HCT116 (cell line): ENCODE data around the gene LRCH4. TPM values are rescaled to one million over a fixed set of nuclear protein-coding genes. Genes with fewer than 3 reads are reported as not detected.

ENCODE experiments used
- ATAC-seq: fragments of 200-7000 bp; cut with Tn5 transposase; 2 replicates; pipeline ENCODE4 v1.9.1; 2020; ENCODE audit warnings: mild to moderate bottlenecking, moderate library complexity
- BruUV-seq: library from RNA; stranded (reverse); fragments of 400-500 nt; replicated peaks from 2 replicates; lab custom pipeline; 2021; lab: Mats Ljungman, UMichigan
- CTCF ChIA-PET: fragments of 300-600 bp; sonication (Branson Sonifier 250); formaldehyde crosslinking; loops from one replicate; lab custom pipeline; 2021; ENCODE audit warnings: antibody characterized with exemption; lab: Charles Lee
- POLR2A ChIA-PET: fragments of 300-600, 350-600 bp; sonication (Branson Sonifier 250); formaldehyde crosslinking; loops from one replicate; lab custom pipeline; 2021; ENCODE audit warnings: antibody characterized with exemption; lab: Charles Lee
- RAD21 ChIA-PET, 2 experiments: fragments of 300-600 bp; sonication (Branson Sonifier 250); formaldehyde crosslinking; loops; one replicate each; lab custom pipeline; 2023; ENCODE audit warnings: low total read pairs in 2 of 2; ENCODE audit not compliant: uncharacterized antibody in 2 of 2, unreplicated experiment in 2 of 2, low non-redundant PET in 1 of 2; lab: Charles Lee
- DNase-seq: peaks from one replicate; pipeline ENCODE4 v3.0.0-alpha.2; 2010; ENCODE audit warnings: low read depth, low spot score
- H2AFZ ChIP-seq: fragments of 200-600 bp; shearing (Covaris generic), sonication (generic); 2 replicates; pipeline ENCODE4 v1.6.1; 2017; ENCODE audit warnings: low read depth, mixed run types, mixed read lengths, antibody characterized with exemption, low read length; ENCODE audit not compliant: poor library complexity, severe bottlenecking
- H3K27ac ChIP-seq: 2 replicates; pipeline ENCODE4 v1.5.1; 2012; ENCODE audit warnings: low read depth, low read length
- H3K27me3 ChIP-seq: fragments of 200-600 bp; sonication (generic); 2 replicates; pipeline ENCODE4 v1.6.1; 2016; ENCODE audit warnings: mixed run types, low read length, mixed read lengths; ENCODE audit not compliant: insufficient read depth
- H3K36me3 ChIP-seq, 2 experiments: fragments of 200-500 bp in 1 of 2; fragments of 200-600 bp in 1 of 2; sonication (Bioruptor generic) in 1 of 2; sonication (generic) in 1 of 2; 2 replicates each; pipeline versions ENCODE4 v1.5.1 to v1.6.1; 2014 to 2016; ENCODE audit warnings: low read length in 2 of 2, inconsistent platforms in 1 of 2, mixed read lengths in 1 of 2, mixed run types in 1 of 2; ENCODE audit not compliant: insufficient read depth in 2 of 2, control insufficient read depth in 1 of 2
- H3K4me1 ChIP-seq, 2 experiments: fragments of 200-600 bp in 1 of 2; sonication (generic) in 1 of 2; 2 replicates each; pipeline versions ENCODE4 v1.5.1 to v1.6.1; 2012 to 2017; ENCODE audit warnings: low read length in 2 of 2, inconsistent platforms in 1 of 2, mild to moderate bottlenecking in 1 of 2, mixed read lengths in 1 of 2, mixed run types in 1 of 2, moderate library complexity in 1 of 2; ENCODE audit not compliant: insufficient read depth in 2 of 2, control insufficient read depth in 1 of 2
- H3K4me2 ChIP-seq: fragments of 200-600 bp; sonication (generic); 2 replicates; pipeline ENCODE4 v1.6.1; 2017; ENCODE audit warnings: mixed run types, low read length, mixed read lengths
- H3K4me3 ChIP-seq, 2 experiments: fragments of 200-600 bp in 1 of 2; sonication (generic) in 1 of 2; replicated peaks in 1 of 2; 2 replicates each; pipeline ENCODE4 v1.5.1; 2011 to 2016; ENCODE audit warnings: low read length in 2 of 2, control low read depth in 1 of 2, low read depth in 1 of 2, mild to moderate bottlenecking in 1 of 2, mixed read lengths in 1 of 2, mixed run types in 1 of 2
- H3K79me2 ChIP-seq: fragments of 200-600 bp; sonication (generic); 2 replicates; pipeline ENCODE4 v1.6.1; 2017; ENCODE audit warnings: mild to moderate bottlenecking, mixed run types, low read length, moderate library complexity, mixed read lengths; ENCODE audit not compliant: insufficient read depth
- H3K9ac ChIP-seq: fragments of 200-600 bp; sonication (generic); 2 replicates; pipeline ENCODE4 v1.6.1; 2016; ENCODE audit warnings: low read length, mixed read lengths
- H3K9me2 ChIP-seq: fragments of 200-600 bp; sonication (generic), shearing (Covaris generic); 2 replicates; pipeline ENCODE4 v1.6.1; 2017; ENCODE audit warnings: mixed run types, mild to moderate bottlenecking, moderate library complexity; ENCODE audit not compliant: insufficient read depth
- H3K9me3 ChIP-seq, 2 experiments: fragments of 200-500 bp in 1 of 2; fragments of 200-600 bp in 1 of 2; sonication (Bioruptor generic) in 1 of 2; sonication (generic) in 1 of 2; 2 replicates each; pipeline ENCODE4 v1.6.1; 2014 to 2017; ENCODE audit warnings: low read length in 2 of 2, mixed read lengths in 2 of 2, inconsistent platforms in 1 of 2, low read depth in 1 of 2, mild to moderate bottlenecking in 1 of 2, mixed run types in 1 of 2, moderate library complexity in 1 of 2; ENCODE audit not compliant: control insufficient read depth in 1 of 2, insufficient read depth in 1 of 2
- H4K20me1 ChIP-seq: fragments of 200-600 bp; sonication (generic), shearing (Covaris generic); 2 replicates; pipeline ENCODE4 v1.6.1; 2017; ENCODE audit warnings: mixed run types, mild to moderate bottlenecking, moderate library complexity; ENCODE audit not compliant: insufficient read depth
- CBX3 ChIP-seq: IDR thresholded peaks from 2 replicates; pipeline ENCODE4 v1.6.1; 2012; ENCODE audit warnings: low read depth
- CEBPB ChIP-seq: IDR thresholded peaks from 2 replicates; pipeline ENCODE4 v1.6.1; 2012; ENCODE audit warnings: low read depth
- ELF1 ChIP-seq: IDR thresholded peaks from 2 replicates; pipeline ENCODE4 v1.6.1; 2012; ENCODE audit warnings: low read depth, borderline replicate concordance
- FOSL1 ChIP-seq: IDR thresholded peaks from 2 replicates; pipeline ENCODE4 v1.6.1; 2012; ENCODE audit warnings: low read depth
- JUND ChIP-seq: IDR thresholded peaks from 2 replicates; pipeline ENCODE4 v1.6.1; 2012
- POLR2A ChIP-seq: IDR thresholded peaks from 2 replicates; pipeline ENCODE4 v1.7.0; 2011; ENCODE audit warnings: borderline replicate concordance; ENCODE audit not compliant: insufficient read depth, insufficient read length; ENCODE audit errors: extremely low read depth
- TCF7L2 ChIP-seq: IDR thresholded peaks from 2 replicates; pipeline ENCODE4 v1.7.0; 2011; ENCODE audit warnings: borderline replicate concordance, inconsistent platforms; ENCODE audit not compliant: insufficient read depth, insufficient read length; ENCODE audit errors: extremely low read depth
- YY1 ChIP-seq: IDR thresholded peaks from 2 replicates; pipeline ENCODE4 v1.6.1; 2011; ENCODE audit warnings: low read length, low read depth, moderate library complexity, mild to moderate bottlenecking; ENCODE audit not compliant: insufficient replicate concordance; ENCODE audit errors: extremely low read depth
- ZNF274 ChIP-seq: fragments of 200-500 bp; sonication (Bioruptor generic); IDR thresholded peaks from 2 replicates; pipeline ENCODE4 v1.6.1; 2014; ENCODE audit warnings: mild to moderate bottlenecking, low read depth, low read length, inconsistent platforms
- intact Hi-C: fragments of 100-400 bp; cut with micrococcal nuclease; formaldehyde crosslinking; loops from 2 replicates; pipeline ENCODE4 v1.10.0; 2022
- total RNA-seq: library from RNA; stranded (reverse); gene quantifications from one replicate; pipeline ENCODE4 v1.2.1, GENCODE V29; 2021; ENCODE audit not compliant: unreplicated experiment
- TF ChIP-seq, protein P1 (sequence below): IDR thresholded peaks from 2 replicates; pipeline ENCODE4 v1.6.1; 2012
- TF ChIP-seq, protein P2 (sequence below), 3 experiments: fragments of 200-600 bp in 1 of 3; sonication (generic) in 1 of 3; IDR thresholded peaks in 2 of 3; conservative IDR thresholded peaks in 1 of 3; 2 replicates each; pipeline ENCODE4 v1.5.1; 2012 to 2017; ENCODE audit warnings: low read depth in 2 of 3, low read length in 2 of 3, antibody characterized with exemption in 1 of 3, borderline replicate concordance in 1 of 3, control low read depth in 1 of 3, mild to moderate bottlenecking in 1 of 3, mixed read lengths in 1 of 3, mixed run types in 1 of 3, moderate library complexity in 1 of 3; ENCODE audit not compliant: insufficient read depth in 1 of 3

LRCH4 gene
- total RNA-seq, 1 experiment from 2014 or later: 47.9 TPM

DNA sequence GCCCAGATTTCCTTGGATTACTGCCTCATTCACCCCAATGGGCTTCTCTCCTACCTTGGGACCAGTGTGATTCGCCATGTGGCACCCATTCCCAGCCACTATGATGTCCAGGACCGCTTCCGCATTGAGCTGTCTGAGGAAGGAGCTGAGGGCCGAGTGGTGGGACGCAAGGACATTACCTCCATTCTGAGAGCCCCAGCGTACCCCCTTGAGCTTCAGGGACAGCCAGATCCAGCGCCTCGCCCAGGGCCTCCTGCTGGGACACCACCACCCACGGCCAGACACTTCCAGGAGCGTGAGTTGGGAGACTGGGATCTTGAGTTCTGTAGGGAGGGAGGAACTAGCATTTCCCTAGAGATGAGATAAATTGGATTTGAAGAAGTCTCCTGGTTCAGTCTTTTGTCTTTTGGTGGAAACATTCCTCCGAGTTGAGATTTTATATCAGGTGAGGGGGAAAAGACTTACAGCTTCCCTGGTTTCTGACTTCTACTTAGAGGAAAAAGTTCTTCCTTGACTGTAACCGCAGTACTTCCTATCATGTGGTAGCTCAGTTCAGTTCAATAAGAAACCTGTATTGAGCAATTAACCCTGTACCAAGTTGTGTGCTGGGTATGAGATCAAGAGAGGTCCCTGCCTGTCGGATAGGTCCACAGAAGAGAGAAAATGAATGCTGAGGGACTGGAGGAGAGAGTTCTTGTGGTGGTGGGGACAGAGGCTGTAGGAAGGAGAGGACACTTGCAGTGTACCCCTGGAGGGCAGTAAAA lies 27.7 kb upstream of the LRCH4 start:
- Histone ChIP-seq H3K4me2 (peak overlapping the region; percentile 97), H3K4me1 (peaks cover 3 to 35% of the 10 kb centered on the region in 2 experiments), H4K20me1 (no peaks in the 10 kb centered on the region), H3K9me2 (no peaks in the 10 kb centered on the region), H3K4me3 (peak overlapping the region; percentile 73 to 89), H3K79me2 (no peaks in the 10 kb centered on the region), H3K36me3 (peaks cover 0 to 2% of the 10 kb centered on the region in 2 experiments; a peak in 1 of 4 replicates), H3K27me3 (no peaks in the 10 kb centered on the region), H3K9me3 (no peaks in the 10 kb centered on the region), H3K27ac (no peak overlapping the region), H2AFZ (no peak overlapping the region), H3K9ac (peak overlapping the region; percentile 65)
- ATAC-seq (no peak), DNase-seq (no peak)
- BruUV-seq: no TSS peak
- ChIA-PET CTCF (interaction anchor here (0.9 to 2.5 kb wide), 8 partner anchors 15 to 214 kb away, joined by 3 to 12 read pairs (median 4); partner anchors contain the start of genes EPHB4, FBXO24, LRCH4 and POP7), POLR2A (interaction anchor here (1.8 to 3.2 kb wide), 2 partner anchors 16 to 28 kb away, joined by 6 to 23 read pairs; partner anchors contain the start of genes FBXO24 and LRCH4), RAD21 (no interaction called here)
- TF ChIP-seq ZNF274 (no peak), CEBPB (no peak), ELF1 (no peak), TCF7L2 (no peak), CBX3 (no peak), FOSL1 (no peak), JUND (no peak), YY1 (no peak), POLR2A (no peak)
- TF ChIP-seq, protein P1, sequence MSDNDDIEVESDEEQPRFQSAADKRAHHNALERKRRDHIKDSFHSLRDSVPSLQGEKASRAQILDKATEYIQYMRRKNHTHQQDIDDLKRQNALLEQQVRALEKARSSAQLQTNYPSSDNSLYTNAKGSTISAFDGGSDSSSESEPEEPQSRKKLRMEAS: no peak
- TF ChIP-seq, protein P2, sequence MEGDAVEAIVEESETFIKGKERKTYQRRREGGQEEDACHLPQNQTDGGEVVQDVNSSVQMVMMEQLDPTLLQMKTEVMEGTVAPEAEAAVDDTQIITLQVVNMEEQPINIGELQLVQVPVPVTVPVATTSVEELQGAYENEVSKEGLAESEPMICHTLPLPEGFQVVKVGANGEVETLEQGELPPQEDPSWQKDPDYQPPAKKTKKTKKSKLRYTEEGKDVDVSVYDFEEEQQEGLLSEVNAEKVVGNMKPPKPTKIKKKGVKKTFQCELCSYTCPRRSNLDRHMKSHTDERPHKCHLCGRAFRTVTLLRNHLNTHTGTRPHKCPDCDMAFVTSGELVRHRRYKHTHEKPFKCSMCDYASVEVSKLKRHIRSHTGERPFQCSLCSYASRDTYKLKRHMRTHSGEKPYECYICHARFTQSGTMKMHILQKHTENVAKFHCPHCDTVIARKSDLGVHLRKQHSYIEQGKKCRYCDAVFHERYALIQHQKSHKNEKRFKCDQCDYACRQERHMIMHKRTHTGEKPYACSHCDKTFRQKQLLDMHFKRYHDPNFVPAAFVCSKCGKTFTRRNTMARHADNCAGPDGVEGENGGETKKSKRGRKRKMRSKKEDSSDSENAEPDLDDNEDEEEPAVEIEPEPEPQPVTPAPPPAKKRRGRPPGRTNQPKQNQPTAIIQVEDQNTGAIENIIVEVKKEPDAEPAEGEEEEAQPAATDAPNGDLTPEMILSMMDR (IDR thresholded peaks at IDR 0.05 in 2 of 3, conservative IDR thresholded peaks at IDR 0.05 in 1 of 3; ENCODE audit: borderline replicate concordance in 1 of 3, insufficient read depth in 1 of 3, low read depth in 2 of 3, low read length in 2 of 3): no peak
- intact Hi-C loops: no loop called here
